GM11168 (cell line): Measurements from ENCODE around the gene PLXNC1.

Experiments
- in situ Hi-C: fragments of 300-500 bp; cut with MboI; formaldehyde crosslinking; loops from one replicate; pipeline ENCODE4 v1.12.0; 2022; ENCODE audit warnings: low sequenced_read_pairs; ENCODE audit not compliant: unreplicated experiment

PLXNC1 gene

GRCh38 chr12:94151582-94151981 is 3.2 kb downstream of the PLXNC1 start:
- in situ Hi-C loops, result no loop called here

GRCh38 chr12:94152292-94153078 is 4.1 kb downstream of the PLXNC1 start:
- in situ Hi-C loops, result no loop called here

GRCh38 chr12:94157181-94157580 is 8.8 kb downstream of the PLXNC1 start:
- in situ Hi-C loops, result no loop called here

- in situ Hi-C loops, result no loop called here
These were observed 9.6 kb downstream of the PLXNC1 start for GRCh38 chr12:94157981-94158411.

GRCh38 chr12:94158666-94159065 is 10.3 kb downstream of the PLXNC1 start:
- in situ Hi-C loops, result no loop called here

GRCh38 chr12:94162108-94162507 is 13.7 kb downstream of the PLXNC1 start:
- in situ Hi-C loops, result no loop called here

GRCh38 chr12:94163850-94164249 is 15.5 kb downstream of the PLXNC1 start:
- in situ Hi-C loops, result no loop called here

GRCh38 chr12:94165138-94165537 is 16.8 kb downstream of the PLXNC1 start:
- in situ Hi-C loops, result no loop called here

GRCh38 chr12:94165670-94166364 is 17.4 kb downstream of the PLXNC1 start:
- in situ Hi-C loops, result no loop called here

GRCh38 chr12:94167071-94167755 is 18.8 kb downstream of the PLXNC1 start:
- in situ Hi-C loops, result no loop called here

GRCh38 chr12:94167756-94168416 is 19.5 kb downstream of the PLXNC1 start:
- in situ Hi-C loops, result no loop called here

- in situ Hi-C loops, result no loop called here
These were observed 21.1 kb downstream of the PLXNC1 start for GRCh38 chr12:94169495-94169894.

- in situ Hi-C loops, result no loop called here
These were observed 21.8 kb downstream of the PLXNC1 start for GRCh38 chr12:94169966-94170689.

- in situ Hi-C loops, result no loop called here
These were observed 22.6 kb downstream of the PLXNC1 start for GRCh38 chr12:94170690-94171594.

GRCh38 chr12:94171595-94171930 is 23.2 kb downstream of the PLXNC1 start:
- in situ Hi-C loops, result no loop called here

- in situ Hi-C loops, result no loop called here
These were observed 23.7 kb downstream of the PLXNC1 start for GRCh38 chr12:94172031-94172430.

- in situ Hi-C loops, result no loop called here
These were observed 24.6 kb downstream of the PLXNC1 start for GRCh38 chr12:94172973-94173372.

GRCh38 chr12:94173660-94174265 is 25.4 kb downstream of the PLXNC1 start:
- in situ Hi-C loops, result no loop called here

GRCh38 chr12:94174576-94174975 is 26.2 kb downstream of the PLXNC1 start:
- in situ Hi-C loops, result no loop called here
